A673 (cell line): ENCODE data around the gene SPNS2.

Experiments
- EZH2 ChIP-seq: fragments of 200-600 bp; sonication (generic); IDR thresholded peaks from 2 replicates; pipeline ENCODE4 v1.6.1; 2017; ENCODE audit warnings: borderline replicate concordance, low read depth, mild to moderate bottlenecking, mixed read lengths, antibody characterized with exemption, low read length; ENCODE audit not compliant: poor library complexity, severe bottlenecking
- TF ChIP-seq, protein P1 (sequence below): fragments of 300-800, 200-600 bp; sonication (generic); conservative IDR thresholded peaks from 2 replicates; pipeline ENCODE4 v1.5.1; 2017; ENCODE audit warnings: low read depth, mild to moderate bottlenecking, antibody characterized with exemption, low read length, moderate library complexity, mixed read lengths

DNA sequence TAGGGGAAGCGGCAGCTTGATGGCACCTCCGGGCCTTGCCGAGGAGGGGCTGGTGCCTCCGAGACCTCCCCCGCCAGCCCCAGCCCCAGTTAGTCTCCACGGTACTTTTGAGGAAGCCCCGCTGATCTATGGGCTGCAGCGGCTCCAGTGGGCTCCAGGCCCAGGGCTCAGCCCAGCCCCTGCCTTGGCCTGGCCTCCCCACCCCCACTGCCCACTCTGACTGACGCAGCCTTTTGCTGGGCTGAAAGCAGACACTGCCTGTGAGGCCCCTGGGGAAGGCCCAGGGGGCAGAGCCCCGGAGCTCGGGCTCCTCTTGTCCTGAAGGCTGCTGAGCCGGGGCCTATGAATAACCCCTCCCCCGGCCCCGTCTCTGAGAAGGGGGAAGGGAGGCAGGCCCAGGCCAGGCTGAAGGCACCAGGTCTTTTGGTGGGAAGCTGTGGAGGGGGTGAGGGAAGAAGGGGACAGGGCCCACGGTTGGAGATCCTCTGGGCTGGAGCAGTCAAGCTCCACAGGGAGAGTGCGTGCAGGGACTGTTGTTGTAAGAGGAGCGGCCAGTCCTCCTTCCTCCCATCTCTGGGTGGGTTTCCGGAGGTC, 78.1 kb downstream of the SPNS2 start:
- TF ChIP-seq, protein P1, sequence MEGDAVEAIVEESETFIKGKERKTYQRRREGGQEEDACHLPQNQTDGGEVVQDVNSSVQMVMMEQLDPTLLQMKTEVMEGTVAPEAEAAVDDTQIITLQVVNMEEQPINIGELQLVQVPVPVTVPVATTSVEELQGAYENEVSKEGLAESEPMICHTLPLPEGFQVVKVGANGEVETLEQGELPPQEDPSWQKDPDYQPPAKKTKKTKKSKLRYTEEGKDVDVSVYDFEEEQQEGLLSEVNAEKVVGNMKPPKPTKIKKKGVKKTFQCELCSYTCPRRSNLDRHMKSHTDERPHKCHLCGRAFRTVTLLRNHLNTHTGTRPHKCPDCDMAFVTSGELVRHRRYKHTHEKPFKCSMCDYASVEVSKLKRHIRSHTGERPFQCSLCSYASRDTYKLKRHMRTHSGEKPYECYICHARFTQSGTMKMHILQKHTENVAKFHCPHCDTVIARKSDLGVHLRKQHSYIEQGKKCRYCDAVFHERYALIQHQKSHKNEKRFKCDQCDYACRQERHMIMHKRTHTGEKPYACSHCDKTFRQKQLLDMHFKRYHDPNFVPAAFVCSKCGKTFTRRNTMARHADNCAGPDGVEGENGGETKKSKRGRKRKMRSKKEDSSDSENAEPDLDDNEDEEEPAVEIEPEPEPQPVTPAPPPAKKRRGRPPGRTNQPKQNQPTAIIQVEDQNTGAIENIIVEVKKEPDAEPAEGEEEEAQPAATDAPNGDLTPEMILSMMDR = no peak
- TF ChIP-seq EZH2 = no peak
